HepG2 (cell line): ENCODE data around the gene BAG5. TPM values are rescaled to one million over a fixed set of nuclear protein-coding genes. Genes with fewer than 3 reads are reported as not detected.

ENCODE experiments used
- CC2D1A ChIP-seq: sonication (generic); formaldehyde crosslinking; IDR thresholded peaks from 2 replicates; pipeline ENCODE4 v1.8.1; 2023; ENCODE audit warnings: mild to moderate bottlenecking, missing genetic modification reagents
- CCDC6 ChIP-seq: sonication (generic); formaldehyde crosslinking; IDR thresholded peaks from 2 replicates; pipeline ENCODE4 v1.8.1; 2022; ENCODE audit warnings: mild to moderate bottlenecking, missing genetic modification reagents, moderate library complexity
- EP300 ChIP-seq, 3 experiments: sonication (generic) in 1 of 3; formaldehyde crosslinking in 1 of 3; IDR thresholded peaks; 2 replicates each; pipeline versions ENCODE4 v1.5.1 to v1.6.1; 2011 to 2020; ENCODE audit warnings: low read depth in 2 of 3, low read length in 2 of 3, borderline replicate concordance in 1 of 3, improper control_type of control experiment in 1 of 3, mild to moderate bottlenecking in 1 of 3, missing genetic modification reagents in 1 of 3, moderate library complexity in 1 of 3
- MAZ ChIP-seq, 2 experiments: sonication (generic) in 1 of 2; formaldehyde crosslinking in 1 of 2; IDR thresholded peaks; 2 replicates each; pipeline versions ENCODE4 v1.5.0 to v1.6.1; 2012 to 2020; ENCODE audit warnings: low read depth in 2 of 2, mild to moderate bottlenecking in 2 of 2, borderline replicate concordance in 1 of 2, improper control_type of control experiment in 1 of 2, low read length in 1 of 2, missing genetic modification reagents in 1 of 2, moderate library complexity in 1 of 2
- NBN ChIP-seq: fragments of 450-650 bp; conservative IDR thresholded peaks from 2 replicates; pipeline ENCODE4 v1.6.1; 2017
- RXRA ChIP-seq: sonication (generic); formaldehyde crosslinking; IDR thresholded peaks from 2 replicates; pipeline ENCODE4 v1.5.1; 2020; ENCODE audit warnings: missing genetic modification reagents
- ZMYM4 ChIP-seq: sonication (generic); formaldehyde crosslinking; IDR thresholded peaks from 2 replicates; pipeline ENCODE4 v1.8.1; 2023; ENCODE audit warnings: mild to moderate bottlenecking, missing genetic modification reagents
- ZNF550 ChIP-seq: sonication (generic); formaldehyde crosslinking; IDR thresholded peaks from 2 replicates; pipeline ENCODE4 v1.4.0; 2020; ENCODE audit warnings: mild to moderate bottlenecking, missing genetic modification reagents, borderline replicate concordance
- ZNF589 ChIP-seq: sonication (generic); formaldehyde crosslinking; conservative IDR thresholded peaks from 2 replicates; pipeline ENCODE4 v1.8.0; 2022; ENCODE audit warnings: mild to moderate bottlenecking, moderate library complexity, missing genetic modification reagents
- polyA plus RNA-seq, 8 experiments: library from polyadenylated mRNA; depleted of rRNA in 3 of 8; stranded (reverse) in 7 of 8; unstranded in 1 of 8; fragments of >200 nt; fragmentation: Illumina TruSeq in 4 of 8; extraction: Trizol in 4 of 8; gene quantifications; 2 replicates each; pipeline versions ENCODE4 v1.2.1 to v1.2.3, GENCODE V29; 2011 to 2016; ENCODE audit warnings: low read depth in 4 of 8, missing spikeins in 1 of 8, mixed read lengths in 1 of 8; ENCODE audit not compliant: insufficient read depth in 1 of 8
- total RNA-seq, 5 experiments: library from RNA; depleted of rRNA; stranded (reverse); fragments of >200 nt; fragmentation: Illumina TruSeq; extraction: Trizol; gene quantifications; 2 replicates each; pipeline ENCODE4 v1.2.3, GENCODE V29; 2016; ENCODE audit warnings: low read depth in 1 of 5
- TF ChIP-seq, protein P1 (sequence below): sonication (generic); formaldehyde crosslinking; IDR thresholded peaks from 2 replicates; pipeline ENCODE4 v1.9.0; 2021; ENCODE audit warnings: missing genetic modification reagents, mild to moderate bottlenecking, borderline replicate concordance
- TF ChIP-seq, protein P2 (sequence below): sonication (generic); formaldehyde crosslinking; IDR thresholded peaks from 2 replicates; pipeline ENCODE4 v1.8.0; 2022; ENCODE audit warnings: mild to moderate bottlenecking, missing genetic modification reagents
- TF ChIP-seq, protein P3 (sequence below): sonication (generic); formaldehyde crosslinking; IDR thresholded peaks from 2 replicates; pipeline ENCODE4 v1.8.1; 2023; ENCODE audit warnings: mild to moderate bottlenecking, missing genetic modification reagents
- TF ChIP-seq, protein P4 (sequence below), 2 experiments: fragments of 450-650 bp in 1 of 2; sonication (generic) in 1 of 2; formaldehyde crosslinking in 1 of 2; IDR thresholded peaks; 2 replicates each; pipeline versions ENCODE4 v1.6.1 to v1.8.0; 2016 to 2022; ENCODE audit warnings: antibody characterized with exemption in 1 of 2, mild to moderate bottlenecking in 1 of 2, missing genetic modification reagents in 1 of 2

The BAG5 gene
- total and polyA plus RNA-seq, 2 of the 13 experiments (the other 11 are each of a cell fraction or from before 2014, with no cell fraction given), result 3.5 to 21.0 TPM

DNA sequence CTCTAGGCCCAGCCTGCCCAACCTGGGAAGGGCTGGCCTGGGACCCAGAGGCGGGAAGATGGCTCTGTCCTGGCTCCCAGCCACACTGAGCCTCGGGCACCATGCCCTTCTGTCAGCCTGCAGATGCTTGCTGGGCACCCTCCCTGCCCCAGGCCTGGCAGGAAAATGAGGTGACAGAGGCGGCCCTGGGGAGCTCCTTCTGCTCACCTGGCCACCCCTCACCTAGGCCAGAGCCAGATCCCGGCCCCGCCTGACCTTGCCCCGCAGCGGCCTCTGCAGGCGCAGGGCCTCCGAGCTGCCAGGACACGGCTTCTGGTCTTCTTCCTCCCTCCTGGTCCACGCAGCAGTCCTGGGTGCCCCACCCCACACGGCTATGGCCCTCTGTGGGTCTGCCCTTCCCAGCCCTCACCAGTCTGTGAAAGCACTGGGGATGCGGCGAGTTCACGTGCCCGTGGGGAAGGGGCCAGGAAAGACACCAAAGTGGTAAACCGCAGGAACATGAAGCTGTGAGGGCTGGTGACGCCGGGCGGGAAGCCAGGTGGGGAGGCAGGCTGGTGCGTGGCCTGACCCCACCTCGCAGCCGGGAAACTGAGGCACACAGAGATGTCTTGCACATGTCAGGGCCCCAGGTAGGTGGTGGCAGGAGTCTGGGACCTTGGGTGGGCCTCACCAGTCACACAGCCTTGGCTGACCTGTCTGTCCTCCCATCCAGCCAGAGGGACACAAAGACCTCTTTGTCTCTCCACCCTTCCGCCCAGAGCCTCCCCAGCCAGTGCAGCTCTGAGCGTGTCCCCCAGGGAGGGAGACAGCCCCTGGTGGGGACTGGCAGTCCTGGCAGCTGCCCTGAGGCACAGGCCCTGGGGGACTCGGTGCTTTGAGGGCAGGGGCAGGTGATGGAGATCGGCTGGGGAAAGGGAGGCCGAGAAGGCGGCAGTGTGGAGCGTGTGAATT is 12.8 kb downstream of the BAG5 start (continued):
- TF ChIP-seq NBN (no peak), CCDC6 (CRISPR knock-in tag) (peak; percentile 54; the same call in 1 of the 2 replicates), RXRA (CRISPR knock-in tag) (peak; percentile 90), ZMYM4 (CRISPR knock-in tag) (no peak), EP300 (IDR thresholded peaks at IDR 0.05; ENCODE audit: low read depth in 2 of 2, low read length in 2 of 2) (peak; percentile 13 to 25; a peak in 2 of 4 replicates), EP300 (CRISPR knock-in tag; IDR thresholded peaks at IDR 0.05; ENCODE audit: borderline replicate concordance) (no peak), CC2D1A (CRISPR knock-in tag) (no peak), ZNF550 (CRISPR knock-in tag) (no peak), MAZ (IDR thresholded peaks at IDR 0.05; ENCODE audit: borderline replicate concordance, low read depth, low read length) (0 out of 2 replicates have a peak, but pooled peaks have one; percentile 46), MAZ (CRISPR knock-in tag; IDR thresholded peaks at IDR 0.05; ENCODE audit: low read depth) (no peak; the same call in 1 of the 2 replicates), ZNF589 (CRISPR knock-in tag) (no peak)
- TF ChIP-seq, protein P1, sequence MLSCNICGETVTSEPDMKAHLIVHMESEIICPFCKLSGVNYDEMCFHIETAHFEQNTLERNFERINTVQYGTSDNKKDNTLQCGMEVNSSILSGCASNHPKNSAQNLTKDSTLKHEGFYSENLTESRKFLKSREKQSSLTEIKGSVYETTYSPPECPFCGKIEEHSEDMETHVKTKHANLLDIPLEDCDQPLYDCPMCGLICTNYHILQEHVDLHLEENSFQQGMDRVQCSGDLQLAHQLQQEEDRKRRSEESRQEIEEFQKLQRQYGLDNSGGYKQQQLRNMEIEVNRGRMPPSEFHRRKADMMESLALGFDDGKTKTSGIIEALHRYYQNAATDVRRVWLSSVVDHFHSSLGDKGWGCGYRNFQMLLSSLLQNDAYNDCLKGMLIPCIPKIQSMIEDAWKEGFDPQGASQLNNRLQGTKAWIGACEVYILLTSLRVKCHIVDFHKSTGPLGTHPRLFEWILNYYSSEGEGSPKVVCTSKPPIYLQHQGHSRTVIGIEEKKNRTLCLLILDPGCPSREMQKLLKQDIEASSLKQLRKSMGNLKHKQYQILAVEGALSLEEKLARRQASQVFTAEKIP, result no peak
- TF ChIP-seq, protein P2, sequence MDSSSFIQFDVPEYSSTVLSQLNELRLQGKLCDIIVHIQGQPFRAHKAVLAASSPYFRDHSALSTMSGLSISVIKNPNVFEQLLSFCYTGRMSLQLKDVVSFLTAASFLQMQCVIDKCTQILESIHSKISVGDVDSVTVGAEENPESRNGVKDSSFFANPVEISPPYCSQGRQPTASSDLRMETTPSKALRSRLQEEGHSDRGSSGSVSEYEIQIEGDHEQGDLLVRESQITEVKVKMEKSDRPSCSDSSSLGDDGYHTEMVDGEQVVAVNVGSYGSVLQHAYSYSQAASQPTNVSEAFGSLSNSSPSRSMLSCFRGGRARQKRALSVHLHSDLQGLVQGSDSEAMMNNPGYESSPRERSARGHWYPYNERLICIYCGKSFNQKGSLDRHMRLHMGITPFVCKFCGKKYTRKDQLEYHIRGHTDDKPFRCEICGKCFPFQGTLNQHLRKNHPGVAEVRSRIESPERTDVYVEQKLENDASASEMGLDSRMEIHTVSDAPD (CRISPR knock-in tag), result no peak
- TF ChIP-seq, protein P3, sequence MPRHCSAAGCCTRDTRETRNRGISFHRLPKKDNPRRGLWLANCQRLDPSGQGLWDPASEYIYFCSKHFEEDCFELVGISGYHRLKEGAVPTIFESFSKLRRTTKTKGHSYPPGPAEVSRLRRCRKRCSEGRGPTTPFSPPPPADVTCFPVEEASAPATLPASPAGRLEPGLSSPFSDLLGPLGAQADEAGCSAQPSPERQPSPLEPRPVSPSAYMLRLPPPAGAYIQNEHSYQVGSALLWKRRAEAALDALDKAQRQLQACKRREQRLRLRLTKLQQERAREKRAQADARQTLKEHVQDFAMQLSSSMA, result peak; percentile 81
- TF ChIP-seq, protein P4, sequence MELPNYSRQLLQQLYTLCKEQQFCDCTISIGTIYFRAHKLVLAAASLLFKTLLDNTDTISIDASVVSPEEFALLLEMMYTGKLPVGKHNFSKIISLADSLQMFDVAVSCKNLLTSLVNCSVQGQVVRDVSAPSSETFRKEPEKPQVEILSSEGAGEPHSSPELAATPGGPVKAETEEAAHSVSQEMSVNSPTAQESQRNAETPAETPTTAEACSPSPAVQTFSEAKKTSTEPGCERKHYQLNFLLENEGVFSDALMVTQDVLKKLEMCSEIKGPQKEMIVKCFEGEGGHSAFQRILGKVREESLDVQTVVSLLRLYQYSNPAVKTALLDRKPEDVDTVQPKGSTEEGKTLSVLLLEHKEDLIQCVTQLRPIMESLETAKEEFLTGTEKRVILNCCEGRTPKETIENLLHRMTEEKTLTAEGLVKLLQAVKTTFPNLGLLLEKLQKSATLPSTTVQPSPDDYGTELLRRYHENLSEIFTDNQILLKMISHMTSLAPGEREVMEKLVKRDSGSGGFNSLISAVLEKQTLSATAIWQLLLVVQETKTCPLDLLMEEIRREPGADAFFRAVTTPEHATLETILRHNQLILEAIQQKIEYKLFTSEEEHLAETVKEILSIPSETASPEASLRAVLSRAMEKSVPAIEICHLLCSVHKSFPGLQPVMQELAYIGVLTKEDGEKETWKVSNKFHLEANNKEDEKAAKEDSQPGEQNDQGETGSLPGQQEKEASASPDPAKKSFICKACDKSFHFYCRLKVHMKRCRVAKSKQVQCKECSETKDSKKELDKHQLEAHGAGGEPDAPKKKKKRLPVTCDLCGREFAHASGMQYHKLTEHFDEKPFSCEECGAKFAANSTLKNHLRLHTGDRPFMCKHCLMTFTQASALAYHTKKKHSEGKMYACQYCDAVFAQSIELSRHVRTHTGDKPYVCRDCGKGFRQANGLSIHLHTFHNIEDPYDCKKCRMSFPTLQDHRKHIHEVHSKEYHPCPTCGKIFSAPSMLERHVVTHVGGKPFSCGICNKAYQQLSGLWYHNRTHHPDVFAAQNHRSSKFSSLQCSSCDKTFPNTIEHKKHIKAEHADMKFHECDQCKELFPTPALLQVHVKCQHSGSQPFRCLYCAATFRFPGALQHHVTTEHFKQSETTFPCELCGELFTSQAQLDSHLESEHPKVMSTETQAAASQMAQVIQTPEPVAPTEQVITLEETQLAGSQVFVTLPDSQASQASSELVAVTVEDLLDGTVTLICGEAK (IDR thresholded peaks at IDR 0.05), result no peak
- TF ChIP-seq, protein P4 (CRISPR knock-in tag; IDR thresholded peaks at IDR 0.05), result no peak
